ENCODE results near the gene TGFBR2.

Gene TGFBR2

GRCh38 chr3:30693470-30694120 is 87.2 kb downstream of the TGFBR2 start:
- DNase-seq = peak; percentile 55 to 81 (median 73)

- no peak for DNase-seq
Measured at GRCh38 chr3:30694148-30694547, 87.7 kb downstream of the TGFBR2 start.

DNA sequence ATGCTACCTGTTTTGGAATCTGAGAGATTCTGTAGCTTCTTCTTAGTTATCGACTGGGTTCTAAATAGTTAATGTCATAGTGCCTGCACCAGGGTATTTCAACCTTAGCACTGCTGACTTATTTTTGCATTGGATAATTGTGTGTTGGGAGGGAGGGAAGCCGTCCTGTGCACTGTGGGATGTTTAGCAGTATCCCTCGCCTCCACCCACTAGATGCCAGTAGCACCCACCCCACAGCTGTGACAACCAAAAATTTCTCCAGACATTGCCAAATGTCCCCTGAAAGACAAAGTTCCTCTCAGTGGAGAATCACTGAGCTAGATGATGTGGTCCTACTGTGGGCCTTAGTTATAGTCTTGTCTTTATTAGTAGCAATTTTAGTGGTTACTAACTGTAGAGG is 88.3 kb downstream of the TGFBR2 start:
- DNase-seq = no peak

- DNase-seq = no peak
Measured at GRCh38 chr3:30695302-30696061, 89.1 kb downstream of the TGFBR2 start.

GRCh38 chr3:30696403-30696819 is 90.0 kb downstream of the TGFBR2 start:
- DNase-seq = no peak

GRCh38 chr3:30696896-30697295 is 90.5 kb downstream of the TGFBR2 start:
- DNase-seq = no peak

GRCh38 chr3:30698549-30698948 is 92.1 kb downstream of the TGFBR2 start:
- no peak for DNase-seq

DNA sequence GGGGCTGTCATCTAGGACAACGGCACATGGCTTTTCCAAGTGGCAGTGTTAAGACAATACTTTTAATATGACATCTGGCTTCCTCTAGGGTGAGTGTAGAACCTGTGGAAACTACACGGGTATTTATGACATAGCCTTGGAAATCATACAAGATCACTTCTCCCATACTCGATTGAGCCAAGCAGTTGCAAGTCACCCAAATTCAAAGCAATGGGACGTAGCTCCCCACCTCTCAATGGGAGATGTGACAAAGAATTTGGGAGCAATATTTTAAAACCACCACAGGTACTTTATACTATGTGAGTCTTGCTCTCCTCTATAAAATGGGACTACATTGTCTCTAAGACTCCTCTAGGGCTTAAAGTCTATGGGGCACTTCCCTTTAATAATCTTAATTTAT is 93.5 kb downstream of the TGFBR2 start:
- DNase-seq = no peak

DNA sequence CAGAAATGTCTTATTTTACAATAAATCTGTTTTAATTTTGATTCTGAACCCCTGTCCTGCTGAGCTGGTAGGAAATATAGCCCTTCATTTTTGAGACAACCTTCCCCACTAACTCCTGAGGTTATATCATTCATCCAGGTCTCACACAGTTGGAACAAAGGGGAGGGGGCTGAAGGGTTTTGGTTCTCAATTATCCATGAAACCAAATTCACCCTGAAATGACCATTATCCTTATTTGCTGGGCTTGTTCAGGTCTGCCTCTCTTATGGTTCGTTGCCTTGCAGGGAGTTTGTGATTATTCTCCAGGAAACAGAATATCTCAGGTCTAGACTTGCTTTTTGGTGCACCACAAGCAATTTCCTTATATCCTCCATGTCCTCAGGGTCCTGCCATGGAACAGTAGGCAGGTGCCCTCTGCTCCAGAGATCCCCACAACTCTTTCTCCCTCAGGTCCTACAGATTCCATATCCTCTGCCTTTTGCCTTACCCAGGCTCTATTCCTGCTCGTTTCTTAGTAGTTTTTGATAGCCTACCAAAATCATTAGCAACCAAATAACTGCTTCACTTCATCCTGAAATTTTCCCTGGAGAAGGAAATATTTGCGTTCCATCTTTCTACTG is 94.4 kb downstream of the TGFBR2 start:
- no peak for DNase-seq

- DNase-seq = no peak
Measured at GRCh38 chr3:30702038-30702827, 95.8 kb downstream of the TGFBR2 start.

- peak; percentile 19 to 65 (median 60) for DNase-seq
Measured at GRCh38 chr3:30702828-30703397, 96.5 kb downstream of the TGFBR2 start.

GRCh38 chr3:30704931-30705890 is 98.8 kb downstream of the TGFBR2 start:
- DNase-seq = no peak

DNA sequence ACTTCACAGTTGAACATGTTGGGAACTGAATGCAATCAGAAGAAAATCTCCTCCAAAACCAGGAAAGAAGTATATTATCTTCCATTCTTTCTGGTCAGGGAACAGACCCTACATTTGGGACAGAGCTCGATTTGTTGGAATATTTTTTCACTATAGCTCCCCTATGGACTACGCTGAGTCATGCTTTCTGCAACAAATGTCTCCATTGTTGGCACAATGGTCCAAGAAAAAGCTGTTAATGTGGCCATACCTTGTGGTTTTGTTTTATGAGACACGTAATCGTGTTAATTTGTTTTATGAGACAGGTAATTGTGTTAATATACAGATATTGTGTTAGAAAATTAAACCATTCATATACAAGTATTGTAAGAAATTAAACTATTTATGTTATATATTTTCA is 101.4 kb downstream of the TGFBR2 start:
- no peak for DNase-seq

- no peak for DNase-seq
Measured at GRCh38 chr3:30708472-30708871, 102.1 kb downstream of the TGFBR2 start.

GRCh38 chr3:30710017-30710416 is 103.6 kb downstream of the TGFBR2 start:
- no peak for DNase-seq

DNA sequence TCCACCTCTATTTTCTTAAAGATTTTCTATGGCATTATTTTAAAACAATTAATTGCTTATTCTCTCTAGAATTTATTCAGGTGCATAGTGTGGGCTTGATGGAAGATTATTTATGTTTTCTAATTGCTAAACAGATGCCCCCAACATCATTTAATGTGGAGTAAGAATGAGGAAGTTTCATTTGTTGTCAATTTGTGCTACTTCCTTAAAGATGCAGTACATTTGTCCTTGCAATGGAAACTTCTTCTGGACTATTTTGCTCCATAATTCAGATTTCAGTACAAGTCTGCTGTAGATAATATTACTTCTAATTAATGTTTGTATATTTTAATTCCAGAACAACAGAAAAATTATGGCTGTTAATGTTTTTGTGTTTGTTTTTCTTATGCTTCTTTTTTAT is 104.8 kb downstream of the TGFBR2 start:
- DNase-seq = peak in 2 of 4 experiments; percentile 58 to 62

GRCh38 chr3:30711867-30712266 is 105.5 kb downstream of the TGFBR2 start:
- DNase-seq = no peak

DNA sequence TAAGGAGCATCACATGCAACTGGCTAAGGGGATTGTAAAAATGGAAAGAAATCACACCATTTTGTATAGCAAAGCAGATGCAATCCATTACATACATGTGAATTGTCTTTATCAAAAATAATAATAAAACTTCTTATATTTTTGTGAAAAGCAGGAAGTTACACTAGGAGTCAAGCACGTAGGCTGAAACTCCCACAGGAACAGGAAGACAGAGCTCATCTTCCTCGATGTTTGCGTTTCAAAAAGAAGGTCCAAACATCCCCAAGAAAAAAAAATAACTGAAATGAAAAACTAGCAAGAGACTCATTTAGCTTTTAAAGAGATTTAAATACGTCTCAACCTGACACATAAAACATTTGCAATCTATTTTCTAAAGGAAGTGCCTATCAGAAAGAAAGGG is 106.6 kb downstream of the TGFBR2 start:
- peak; percentile 23 to 69 (median 58) for DNase-seq

DNA sequence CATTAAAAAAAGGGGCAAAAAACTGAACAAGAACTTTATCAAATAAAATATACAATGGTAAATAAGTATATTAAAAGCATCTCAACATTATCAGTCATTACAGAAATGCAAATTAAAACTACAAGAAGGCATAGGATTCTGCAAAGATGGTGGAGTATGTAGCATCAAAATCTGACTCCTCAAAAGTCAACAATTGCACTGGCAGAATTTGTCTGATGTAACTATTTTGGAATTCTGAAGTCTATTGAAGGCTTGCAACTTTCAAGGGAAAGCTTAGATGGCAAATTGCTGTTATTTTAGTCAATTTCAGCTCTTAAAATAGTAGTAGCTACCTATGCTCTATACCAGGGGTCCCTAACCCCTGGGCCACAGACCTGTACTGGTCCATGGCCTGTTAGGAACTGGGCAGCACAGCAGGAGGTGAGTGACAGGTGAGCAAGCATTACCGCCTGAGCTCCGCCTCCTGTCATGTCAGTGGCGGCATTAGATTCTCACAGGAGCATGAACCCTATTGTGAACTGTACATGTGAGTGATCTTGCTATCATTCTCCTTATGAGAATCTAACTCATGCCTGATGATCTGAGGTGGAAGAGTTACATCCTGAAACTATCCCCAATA is 107.6 kb downstream of the TGFBR2 start:
- DNase-seq = no peak

DNA sequence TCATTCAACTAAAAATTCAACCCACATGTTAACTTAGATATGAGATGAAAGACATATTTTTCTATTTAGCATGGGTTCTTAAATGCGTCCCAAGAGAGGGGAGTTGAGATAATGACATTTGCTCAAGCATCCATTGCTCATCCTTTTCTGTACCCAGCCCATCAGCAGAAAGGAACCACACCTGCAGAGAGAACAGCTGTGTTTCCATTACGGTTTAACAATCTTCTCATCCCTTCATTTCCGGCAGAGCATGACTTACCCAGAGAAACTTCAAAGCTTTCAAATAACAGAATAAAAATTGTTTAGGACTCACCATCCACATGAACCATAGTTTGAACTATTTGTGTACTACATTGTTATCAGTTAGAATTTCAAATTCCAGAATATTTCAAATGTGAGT is 113.1 kb downstream of the TGFBR2 start:
- no peak for DNase-seq

Measured in suppressor macrophage (primary cell).